Liver (tissue), 9 donors: Measurements from ENCODE around the gene DOCK1. TPM values are rescaled to one million over a fixed set of nuclear protein-coding genes. Genes with fewer than 3 reads are reported as not detected.

Experiments
- DNase-seq: peaks from one replicate; pipeline ENCODE4 v3.0.0-alpha.2; 2017; ENCODE audit warnings: low spot score
- H3K27ac ChIP-seq, 2 donors: one replicate each; pipeline ENCODE4 v1.7.0; 2013; ENCODE audit warnings: inconsistent platforms in 2 of 2, low read length in 2 of 2, control low read depth in 1 of 2, low read depth in 1 of 2, mild to moderate bottlenecking in 1 of 2
- H3K27me3 ChIP-seq, 4 donors: one replicate each; pipeline versions ENCODE4 v1.6.1 to v1.7.0; 2013; ENCODE audit warnings: low read length in 3 of 4, inconsistent platforms in 1 of 4, mild to moderate bottlenecking in 1 of 4, moderate library complexity in 1 of 4; ENCODE audit not compliant: control insufficient read depth in 4 of 4, insufficient read depth in 4 of 4
- H3K36me3 ChIP-seq, 4 donors: one replicate each; pipeline versions ENCODE4 v1.6.1 to v1.7.0; 2013; ENCODE audit warnings: low read length in 3 of 4, mild to moderate bottlenecking in 3 of 4, low read depth in 1 of 4, moderate library complexity in 1 of 4; ENCODE audit not compliant: control insufficient read depth in 4 of 4, insufficient read depth in 3 of 4
- H3K4me1 ChIP-seq, 4 donors: one replicate each; pipeline versions ENCODE4 v1.6.1 to v1.7.0; 2013; ENCODE audit warnings: low read length in 3 of 4, mild to moderate bottlenecking in 3 of 4, moderate library complexity in 1 of 4; ENCODE audit not compliant: control insufficient read depth in 4 of 4, insufficient read depth in 4 of 4
- H3K4me3 ChIP-seq, 3 donors: one replicate each; pipeline versions ENCODE4 v1.6.1 to v1.7.0; 2013; ENCODE audit warnings: low read length in 3 of 3, control low read depth in 1 of 3, low read depth in 1 of 3, mild to moderate bottlenecking in 1 of 3
- H3K9ac ChIP-seq, 2 donors: one replicate each; pipeline ENCODE4 v1.7.0; 2013; ENCODE audit warnings: low read length in 2 of 2, mild to moderate bottlenecking in 2 of 2, moderate library complexity in 2 of 2, control low read depth in 1 of 2, low read depth in 1 of 2
- H3K9me3 ChIP-seq, 4 donors: one replicate each; pipeline versions ENCODE4 v1.6.1 to v1.7.0; 2013; ENCODE audit warnings: low read length in 3 of 4; ENCODE audit not compliant: control insufficient read depth in 4 of 4
- EGR1 ChIP-seq, 2 donors: IDR thresholded peaks; 2 replicates each; pipeline ENCODE4 v1.6.1; 2016 to 2018; ENCODE audit warnings: antibody characterized with exemption in 2 of 2, low read depth in 2 of 2
- FOXA1 ChIP-seq: IDR thresholded peaks from 2 replicates; pipeline ENCODE4 v1.6.1; 2016; ENCODE audit warnings: antibody characterized with exemption
- FOXA2 ChIP-seq: IDR thresholded peaks from 2 replicates; pipeline ENCODE4 v1.6.1; 2016; ENCODE audit warnings: antibody characterized with exemption
- GABPA ChIP-seq, 2 donors: IDR thresholded peaks in 1 of 2; conservative IDR thresholded peaks in 1 of 2; 2 replicates each; pipeline ENCODE4 v1.6.1; 2016; ENCODE audit warnings: antibody characterized with exemption in 2 of 2, mild to moderate bottlenecking in 1 of 2, moderate library complexity in 1 of 2
- HNF4A ChIP-seq, 2 donors: conservative IDR thresholded peaks; 2 replicates each; pipeline ENCODE4 v1.6.1; 2016; ENCODE audit warnings: antibody characterized with exemption in 2 of 2, mild to moderate bottlenecking in 2 of 2
- HNF4G ChIP-seq: IDR thresholded peaks from 2 replicates; pipeline ENCODE4 v1.6.1; 2016; ENCODE audit warnings: antibody characterized with exemption
- JUND ChIP-seq, 2 donors: IDR thresholded peaks; 2 replicates each; pipeline ENCODE4 v1.6.1; 2016; ENCODE audit warnings: antibody characterized with exemption in 2 of 2
- NR2F2 ChIP-seq: IDR thresholded peaks from 2 replicates; pipeline ENCODE4 v1.6.1; 2016; ENCODE audit warnings: antibody characterized with exemption
- RAD21 ChIP-seq, 2 donors: IDR thresholded peaks; 2 replicates each; pipeline ENCODE4 v1.6.1; 2016; ENCODE audit warnings: antibody characterized with exemption in 2 of 2, mild to moderate bottlenecking in 2 of 2
- RXRA ChIP-seq, 2 donors: IDR thresholded peaks; 2 replicates each; pipeline ENCODE4 v1.6.1; 2017 to 2018; ENCODE audit warnings: antibody characterized with exemption in 2 of 2, mild to moderate bottlenecking in 1 of 2
- SP1 ChIP-seq: IDR thresholded peaks from 2 replicates; pipeline ENCODE4 v1.6.1; 2018; ENCODE audit warnings: antibody characterized with exemption, mild to moderate bottlenecking
- TAF1 ChIP-seq: conservative IDR thresholded peaks from 2 replicates; pipeline ENCODE4 v1.6.1; 2016; ENCODE audit warnings: antibody characterized with exemption, mild to moderate bottlenecking
- YY1 ChIP-seq: IDR thresholded peaks from 2 replicates; pipeline ENCODE4 v1.6.1; 2016; ENCODE audit warnings: antibody characterized with exemption, mild to moderate bottlenecking
- whole genome bisulfite sequencing: extraction: QIAGEN DNeasy Blood & Tissue Kit; methylation state at CpG from one replicate; pipeline ENCODE4 v1.1.7; 2013; 5-methylcytosine and 5-hydroxymethylcytosine counted together
- polyA plus RNA-seq, 2 donors: library from polyadenylated mRNA; stranded (reverse) in 1 of 2; unstranded in 1 of 2; fragments of 200-250 nt in 1 of 2; fragments of >200 nt in 1 of 2; fragmentation: Nextera tagmentation in 1 of 2; extraction: Ambion mirVana in 1 of 2; gene quantifications; one replicate each; pipeline versions ENCODE4 v1.2.1 to v1.2.3, GENCODE V29; 2013 to 2015
- total RNA-seq, 2 donors: library from RNA; depleted of rRNA; stranded (reverse); fragments of >200 nt; gene quantifications; one replicate each; pipeline ENCODE4 v1.2.3, GENCODE V29; 2014
- TF ChIP-seq, protein P1 (sequence below): IDR thresholded peaks from 2 replicates; pipeline ENCODE4 v1.6.1; 2016; ENCODE audit warnings: antibody characterized with exemption
- TF ChIP-seq, protein P2 (sequence below): IDR thresholded peaks from 2 replicates; pipeline ENCODE4 v1.6.1; 2016; ENCODE audit warnings: antibody characterized with exemption
- TF ChIP-seq, protein P3 (sequence below): IDR thresholded peaks from 2 replicates; pipeline ENCODE4 v1.6.1; 2016; ENCODE audit warnings: antibody characterized with exemption
- donor health status: healthy.
- donor health status: healthy.
- donor health status: healthy.
- donor health status: healthy.
- donor health status: healthy.

DOCK1 gene
- total and polyA plus RNA-seq, 4 donors: 3.8 to 28.8 (median 9.1) TPM

DNA sequence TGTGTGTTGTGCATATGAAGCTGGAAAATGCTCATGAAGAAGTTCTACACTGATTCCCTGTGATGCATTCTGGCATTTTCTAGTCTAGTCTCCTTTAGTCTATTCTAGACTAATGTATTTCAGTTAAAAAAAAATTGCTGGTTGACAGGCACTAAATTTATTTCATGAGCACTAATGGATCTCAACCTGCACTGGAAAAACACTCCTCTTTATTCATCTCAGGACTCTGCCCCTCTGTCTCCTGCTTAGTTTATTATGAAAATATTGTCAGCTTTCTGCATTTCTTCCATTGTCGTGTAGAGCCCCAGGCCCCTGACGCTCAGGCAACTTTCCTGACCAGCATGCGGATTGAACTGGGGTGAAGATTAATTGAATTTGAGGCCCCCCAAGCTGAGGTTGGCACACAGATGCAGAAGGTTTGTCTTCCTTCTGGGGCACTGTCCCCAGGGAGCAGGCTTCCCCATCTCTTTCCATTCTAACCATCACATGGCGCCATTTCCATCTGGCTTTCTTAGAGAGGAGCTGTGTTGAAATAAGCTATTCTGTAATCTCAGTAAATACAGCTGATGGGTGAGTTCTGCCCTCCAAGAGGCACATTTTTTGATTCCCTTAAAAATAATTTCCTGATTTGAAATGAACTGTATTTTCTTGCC is 162.4 kb downstream of the DOCK1 start:
- Histone ChIP-seq H3K9me3 (no peaks in the 10 kb centered on the region), H3K9ac (no peak overlapping the region), H3K4me1 (no peaks in the 10 kb centered on the region), H3K36me3 (peaks cover 1 to 45% (median 13%) of the 10 kb centered on the region in 4 donors), H3K27ac (no peak overlapping the region), H3K4me3 (no peak overlapping the region), H3K27me3 (no peaks in the 10 kb centered on the region)
- TF ChIP-seq GABPA (IDR thresholded peaks at IDR 0.05 in 1 of 2, conservative IDR thresholded peaks at IDR 0.05 in 1 of 2) (no peak), FOXA2 (no peak), FOXA1 (no peak), NR2F2 (no peak), YY1 (no peak), RAD21 (IDR thresholded peaks at IDR 0.05) (no peak), HNF4G (no peak)
- TF ChIP-seq, protein P1, sequence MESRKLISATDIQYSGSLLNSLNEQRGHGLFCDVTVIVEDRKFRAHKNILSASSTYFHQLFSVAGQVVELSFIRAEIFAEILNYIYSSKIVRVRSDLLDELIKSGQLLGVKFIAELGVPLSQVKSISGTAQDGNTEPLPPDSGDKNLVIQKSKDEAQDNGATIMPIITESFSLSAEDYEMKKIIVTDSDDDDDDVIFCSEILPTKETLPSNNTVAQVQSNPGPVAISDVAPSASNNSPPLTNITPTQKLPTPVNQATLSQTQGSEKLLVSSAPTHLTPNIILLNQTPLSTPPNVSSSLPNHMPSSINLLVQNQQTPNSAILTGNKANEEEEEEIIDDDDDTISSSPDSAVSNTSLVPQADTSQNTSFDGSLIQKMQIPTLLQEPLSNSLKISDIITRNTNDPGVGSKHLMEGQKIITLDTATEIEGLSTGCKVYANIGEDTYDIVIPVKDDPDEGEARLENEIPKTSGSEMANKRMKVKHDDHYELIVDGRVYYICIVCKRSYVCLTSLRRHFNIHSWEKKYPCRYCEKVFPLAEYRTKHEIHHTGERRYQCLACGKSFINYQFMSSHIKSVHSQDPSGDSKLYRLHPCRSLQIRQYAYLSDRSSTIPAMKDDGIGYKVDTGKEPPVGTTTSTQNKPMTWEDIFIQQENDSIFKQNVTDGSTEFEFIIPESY: no peak
- DNase-seq: no peak
- WGBS: 98% methylated on average over 4 of the region's 4 CpGs

DNA sequence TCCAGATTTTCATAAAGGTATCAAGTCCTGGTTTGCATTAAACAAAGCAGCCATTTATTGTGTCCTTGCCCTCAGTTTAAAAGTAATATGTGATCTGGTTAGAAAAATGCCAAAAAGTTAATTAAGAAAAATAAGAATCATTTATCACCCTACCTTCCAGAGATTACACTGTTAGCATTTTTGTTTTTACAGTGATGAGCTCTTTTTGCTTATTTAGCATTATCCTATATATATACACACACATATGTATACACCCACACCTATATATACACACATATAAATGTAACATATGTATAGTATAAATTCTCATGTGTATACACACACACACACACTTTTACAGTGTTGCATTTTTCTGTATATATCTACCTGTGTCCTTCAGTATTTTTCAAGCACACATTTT is 163.3 kb downstream of the DOCK1 start:
- H3K27ac ChIP-seq: no peak overlapping the region
- DNase-seq: no peak
- peaks cover 1 to 46% (median 13%) of the 10 kb centered on the region in 4 donors for H3K36me3 ChIP-seq

DNA sequence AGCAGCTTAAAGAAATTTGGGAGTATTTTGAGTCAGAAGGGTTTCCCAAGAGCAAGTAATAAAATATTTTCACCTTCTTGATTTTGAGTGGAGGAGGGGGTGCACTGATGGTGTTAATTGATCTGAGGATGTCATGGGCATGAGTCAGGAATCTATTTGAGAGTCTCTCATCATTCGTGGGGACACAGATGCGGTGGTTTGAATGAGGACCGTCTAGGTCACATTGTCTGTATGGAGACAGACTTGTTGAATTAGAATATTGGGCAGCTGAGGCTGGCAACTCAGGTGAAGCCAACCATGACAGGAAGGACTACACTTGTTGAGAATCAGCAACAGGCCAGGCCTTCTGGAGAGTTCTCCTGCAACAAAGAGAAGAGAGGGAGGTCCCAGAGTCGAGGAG is 164.2 kb downstream of the DOCK1 start:
- H3K27me3 ChIP-seq: no peaks in the 10 kb centered on the region
- H3K36me3 ChIP-seq: peaks cover 1 to 46% (median 13%) of the 10 kb centered on the region in 4 donors
- no peak overlapping the region for H3K9ac ChIP-seq
- H3K27ac ChIP-seq: no peak overlapping the region
- H3K4me1 ChIP-seq: no peaks in the 10 kb centered on the region
- no peak overlapping the region for H3K4me3 ChIP-seq
- WGBS: 97% methylated on average over 4 of the region's 4 CpGs
- no peaks in the 10 kb centered on the region for H3K9me3 ChIP-seq
- no peak for DNase-seq
- TF ChIP-seq FOXA2 (no peak), YY1 (no peak), GABPA (IDR thresholded peaks at IDR 0.05 in 1 of 2, conservative IDR thresholded peaks at IDR 0.05 in 1 of 2) (no peak), EGR1 (IDR thresholded peaks at IDR 0.05; ENCODE audit: low read depth in 2 of 2) (no peak), RXRA (IDR thresholded peaks at IDR 0.05) (no peak), TAF1 (no peak), JUND (IDR thresholded peaks at IDR 0.05) (no peak)
- TF ChIP-seq, protein P2, sequence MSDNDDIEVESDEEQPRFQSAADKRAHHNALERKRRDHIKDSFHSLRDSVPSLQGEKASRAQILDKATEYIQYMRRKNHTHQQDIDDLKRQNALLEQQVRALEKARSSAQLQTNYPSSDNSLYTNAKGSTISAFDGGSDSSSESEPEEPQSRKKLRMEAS: no peak
- TF ChIP-seq, protein P3, sequence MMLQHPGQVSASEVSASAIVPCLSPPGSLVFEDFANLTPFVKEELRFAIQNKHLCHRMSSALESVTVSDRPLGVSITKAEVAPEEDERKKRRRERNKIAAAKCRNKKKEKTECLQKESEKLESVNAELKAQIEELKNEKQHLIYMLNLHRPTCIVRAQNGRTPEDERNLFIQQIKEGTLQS: no peak
- TF ChIP-seq, protein P1: no peak

More for the DNA sequence above, 163.3 kb downstream of the DOCK1 start:
- Histone ChIP-seq H3K9me3 (no peaks in the 10 kb centered on the region), H3K4me1 (no peaks in the 10 kb centered on the region), H3K9ac (no peak overlapping the region), H3K4me3 (no peak overlapping the region), H3K27me3 (no peaks in the 10 kb centered on the region)
- TF ChIP-seq HNF4G (no peak), HNF4A (conservative IDR thresholded peaks at IDR 0.05) (no peak), RXRA (IDR thresholded peaks at IDR 0.05) (no peak), SP1 (no peak), FOXA2 (no peak), NR2F2 (no peak)
- TF ChIP-seq, protein P2: no peak
